ENCODE results near the gene RHEX. TPM values are rescaled to one million over a fixed set of nuclear protein-coding genes. Genes with fewer than 3 reads are reported as not detected.

The RHEX gene
- total RNA-seq, 6 donors from 2014 or later = 1.4 to 19.0 (median 6.8) TPM; not detected in 1

GRCh38 chr1:206030714-206031113, 22.3 kb upstream of the RHEX start:
- Histone ChIP-seq H3K9me3 (no peaks in the 10 kb centered on the region), H3K4me3 (no peak overlapping the region), H3K27me3 (no peaks in the 10 kb centered on the region), H3K4me1 (peaks cover 5 to 15% (median 10%) of the 10 kb centered on the region in 4 donors), H3K36me3 (no peaks in the 10 kb centered on the region), H3K27ac (no peak overlapping the region)
- DNase-seq = peak in 1 of 2 donors; percentile 87
- 0 to 2% methylated on average over 4 of the region's 4 CpGs for WGBS, 2 donors
- TF ChIP-seq POLR2AphosphoS5 (IDR thresholded peaks at IDR 0.05) (no peak), CTCF (IDR thresholded peaks at IDR 0.05) (peak; percentile 46 to 72 (median 62)), POLR2A (IDR thresholded peaks at IDR 0.05) (no peak), EP300 (IDR thresholded peaks at IDR 0.05) (no peak)
- peak; percentile 90 to 92 for ATAC-seq (ENCODE audit: low FRiP score in 2 of 2)

- H3K27me3 ChIP-seq = no peaks in the 10 kb centered on the region
- H3K9me3 ChIP-seq = no peaks in the 10 kb centered on the region
- H3K4me3 ChIP-seq = no peak overlapping the region
- H3K27ac ChIP-seq = no peak overlapping the region
- DNase-seq = no peak
- H3K4me1 ChIP-seq = peaks cover 5 to 22% (median 10%) of the 10 kb centered on the region in 4 donors
- no peaks in the 10 kb centered on the region for H3K36me3 ChIP-seq
- TF ChIP-seq POLR2AphosphoS5 (IDR thresholded peaks at IDR 0.05) = no peak
- TF ChIP-seq POLR2A (IDR thresholded peaks at IDR 0.05) = no peak
- TF ChIP-seq CTCF (IDR thresholded peaks at IDR 0.05) = no peak
- ATAC-seq (ENCODE audit: low FRiP score in 2 of 2) = no peak
- WGBS, 2 donors = 82 to 83% methylated on average over 5 of the region's 5 CpGs
These were observed 20.4 kb upstream of the RHEX start for GRCh38 chr1:206032380-206033140.

- Histone ChIP-seq H3K4me3 (no peak overlapping the region), H3K27ac (no peak overlapping the region), H3K36me3 (no peaks in the 10 kb centered on the region), H3K9me3 (no peaks in the 10 kb centered on the region), H3K4me1 (peaks cover 3 to 25% (median 5%) of the 10 kb centered on the region in 4 donors), H3K27me3 (no peaks in the 10 kb centered on the region)
- ATAC-seq (ENCODE audit: low FRiP score in 2 of 2) = no peak
- DNase-seq = no peak
- TF ChIP-seq CTCF (IDR thresholded peaks at IDR 0.05) (no peak), POLR2A (IDR thresholded peaks at IDR 0.05) (no peak), EP300 (IDR thresholded peaks at IDR 0.05) (no peak), POLR2AphosphoS5 (IDR thresholded peaks at IDR 0.05) (no peak)
- 24 to 38% methylated on average over 5 of the region's 5 CpGs for WGBS, 2 donors
These were observed 17.9 kb upstream of the RHEX start for GRCh38 chr1:206035027-206035426.

GRCh38 chr1:206036663-206037455, 16.1 kb upstream of the RHEX start:
- no peaks in the 10 kb centered on the region for H3K36me3 ChIP-seq
- DNase-seq (peak in 1 of 2 donors; percentile 46), ATAC-seq (ENCODE audit: low FRiP score in 2 of 2) (no peak)
- TF ChIP-seq CTCF (IDR thresholded peaks at IDR 0.05) = no peak
- TF ChIP-seq EP300 (IDR thresholded peaks at IDR 0.05) = no peak
- no peak for TF ChIP-seq POLR2AphosphoS5 (IDR thresholded peaks at IDR 0.05)
- peaks cover 0 to 17% (median 5%) of the 10 kb centered on the region in 4 donors for H3K4me1 ChIP-seq
- no peaks in the 10 kb centered on the region for H3K9me3 ChIP-seq
- H3K27ac ChIP-seq = no peak overlapping the region
- no peak overlapping the region for H3K4me3 ChIP-seq
- no peaks in the 10 kb centered on the region for H3K27me3 ChIP-seq
- WGBS, 2 donors = 17 to 23% methylated on average over 2 of the region's 2 CpGs

Measured in upper lobe of left lung (tissue), 6 donors.